Keratinocyte (primary cell): Measurements from ENCODE around the gene CCDC40.

Source experiments
- EZH2 ChIP-seq: IDR thresholded peaks from one replicate; pipeline ENCODE4 v1.6.1; 2012; ENCODE audit warnings: inconsistent platforms, mild to moderate bottlenecking, low read length, moderate library complexity
- TF ChIP-seq, protein P1 (sequence below), 3 experiments: IDR thresholded peaks in 1 of 3; conservative IDR thresholded peaks in 1 of 3; optimal IDR thresholded peaks in 1 of 3; 2 replicates in 2 of 3; 3 replicates in 1 of 3; pipeline versions ENCODE3 to v1.5.1; 2011; ENCODE audit warnings: low read length in 3 of 3, mild to moderate bottlenecking in 3 of 3, moderate library complexity in 2 of 3, control low read depth in 1 of 3, inconsistent platforms in 1 of 3; ENCODE audit not compliant: insufficient read depth in 2 of 3; ENCODE audit errors: extremely low read depth in 1 of 3

DNA sequence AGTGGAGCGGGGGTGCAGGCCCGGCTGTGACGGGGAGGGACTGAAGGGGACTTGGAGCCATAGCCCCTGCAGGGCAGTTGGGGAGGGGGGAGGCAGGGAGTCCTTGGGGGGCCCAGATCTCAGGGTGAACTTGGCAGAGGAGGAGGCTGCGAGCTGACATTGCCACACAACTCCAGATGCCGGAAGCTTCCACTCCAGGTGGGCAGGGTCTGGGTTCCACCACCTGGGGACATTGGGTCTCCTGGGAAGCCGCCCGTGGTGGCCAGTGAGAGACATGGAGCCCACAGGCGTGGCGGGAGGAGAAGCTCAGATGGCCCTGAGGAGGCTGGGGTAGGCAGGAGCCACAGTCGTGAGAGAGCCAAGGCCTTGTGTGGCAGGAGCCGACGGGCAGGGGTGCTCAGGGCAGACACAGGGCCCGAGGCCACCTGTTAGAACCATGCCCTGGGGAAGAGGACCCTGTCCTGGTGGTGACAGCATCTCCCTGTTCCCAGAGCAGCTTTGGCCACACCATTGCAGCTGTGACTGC lies 46.8 kb downstream of the CCDC40 start:
- TF ChIP-seq, protein P1, sequence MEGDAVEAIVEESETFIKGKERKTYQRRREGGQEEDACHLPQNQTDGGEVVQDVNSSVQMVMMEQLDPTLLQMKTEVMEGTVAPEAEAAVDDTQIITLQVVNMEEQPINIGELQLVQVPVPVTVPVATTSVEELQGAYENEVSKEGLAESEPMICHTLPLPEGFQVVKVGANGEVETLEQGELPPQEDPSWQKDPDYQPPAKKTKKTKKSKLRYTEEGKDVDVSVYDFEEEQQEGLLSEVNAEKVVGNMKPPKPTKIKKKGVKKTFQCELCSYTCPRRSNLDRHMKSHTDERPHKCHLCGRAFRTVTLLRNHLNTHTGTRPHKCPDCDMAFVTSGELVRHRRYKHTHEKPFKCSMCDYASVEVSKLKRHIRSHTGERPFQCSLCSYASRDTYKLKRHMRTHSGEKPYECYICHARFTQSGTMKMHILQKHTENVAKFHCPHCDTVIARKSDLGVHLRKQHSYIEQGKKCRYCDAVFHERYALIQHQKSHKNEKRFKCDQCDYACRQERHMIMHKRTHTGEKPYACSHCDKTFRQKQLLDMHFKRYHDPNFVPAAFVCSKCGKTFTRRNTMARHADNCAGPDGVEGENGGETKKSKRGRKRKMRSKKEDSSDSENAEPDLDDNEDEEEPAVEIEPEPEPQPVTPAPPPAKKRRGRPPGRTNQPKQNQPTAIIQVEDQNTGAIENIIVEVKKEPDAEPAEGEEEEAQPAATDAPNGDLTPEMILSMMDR (optimal IDR thresholded peaks at IDR 0.05 in 1 of 3, IDR thresholded peaks at IDR 0.05 in 1 of 3, conservative IDR thresholded peaks at IDR 0.05 in 1 of 3; ENCODE audit: extremely low read depth in 1 of 3, insufficient read depth in 2 of 3, low read length in 3 of 3): no peak
- no peak for TF ChIP-seq EZH2
